Omental fat pad (tissue), 4 donors: ENCODE measurements around the gene STAM. TPM values are rescaled to one million over a fixed set of nuclear protein-coding genes. Genes with fewer than 3 reads are reported as not detected.

Experiments
- ATAC-seq: fragments of 150-250 bp; one replicate; pipeline ENCODE4 v1.9.1; 2016; ENCODE audit warnings: mild to moderate bottlenecking, moderate library complexity; ENCODE audit not compliant: low FRiP score
- DNase-seq: peaks from one replicate; pipeline ENCODE4 v3.0.0-alpha.2; 2019; ENCODE audit warnings: low spot score
- total RNA-seq, 4 donors: library from RNA; depleted of rRNA; stranded (reverse); fragments of >200 nt; gene quantifications; one replicate each; pipeline ENCODE4 v1.1.0, GENCODE V29; 2016
- TF ChIP-seq, protein P1 (sequence below), 3 donors: fragments of 450-650 bp; IDR thresholded peaks; one replicate each; pipeline ENCODE4 v1.5.1; 2016 to 2017; ENCODE audit warnings: antibody characterized with exemption in 3 of 3, mild to moderate bottlenecking in 3 of 3, moderate library complexity in 2 of 3

Gene STAM
- total RNA-seq, 4 donors from 2014 or later: 19.1 to 28.1 (median 22.1) TPM

DNA sequence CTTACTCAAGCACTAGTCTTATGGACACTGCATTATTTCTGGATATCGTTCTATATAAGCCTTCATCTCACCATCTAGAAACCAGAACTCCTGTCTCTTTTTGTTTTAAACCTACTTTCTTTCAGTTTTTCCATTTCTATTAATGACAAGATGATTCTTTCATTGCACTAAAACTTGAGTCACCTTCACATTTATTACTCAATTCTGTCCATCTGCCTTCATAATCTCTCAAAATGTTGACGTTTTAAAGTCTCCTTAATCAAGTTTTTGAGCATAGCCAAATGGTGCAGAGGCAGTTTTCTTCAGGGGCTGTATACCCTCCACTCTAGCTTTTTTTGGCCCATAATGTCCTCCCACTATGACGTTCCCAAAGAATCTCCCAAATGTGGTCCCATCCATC, 17.6 kb downstream of the STAM start:
- DNase-seq (no peak), ATAC-seq (no peak)
- TF ChIP-seq, protein P1, sequence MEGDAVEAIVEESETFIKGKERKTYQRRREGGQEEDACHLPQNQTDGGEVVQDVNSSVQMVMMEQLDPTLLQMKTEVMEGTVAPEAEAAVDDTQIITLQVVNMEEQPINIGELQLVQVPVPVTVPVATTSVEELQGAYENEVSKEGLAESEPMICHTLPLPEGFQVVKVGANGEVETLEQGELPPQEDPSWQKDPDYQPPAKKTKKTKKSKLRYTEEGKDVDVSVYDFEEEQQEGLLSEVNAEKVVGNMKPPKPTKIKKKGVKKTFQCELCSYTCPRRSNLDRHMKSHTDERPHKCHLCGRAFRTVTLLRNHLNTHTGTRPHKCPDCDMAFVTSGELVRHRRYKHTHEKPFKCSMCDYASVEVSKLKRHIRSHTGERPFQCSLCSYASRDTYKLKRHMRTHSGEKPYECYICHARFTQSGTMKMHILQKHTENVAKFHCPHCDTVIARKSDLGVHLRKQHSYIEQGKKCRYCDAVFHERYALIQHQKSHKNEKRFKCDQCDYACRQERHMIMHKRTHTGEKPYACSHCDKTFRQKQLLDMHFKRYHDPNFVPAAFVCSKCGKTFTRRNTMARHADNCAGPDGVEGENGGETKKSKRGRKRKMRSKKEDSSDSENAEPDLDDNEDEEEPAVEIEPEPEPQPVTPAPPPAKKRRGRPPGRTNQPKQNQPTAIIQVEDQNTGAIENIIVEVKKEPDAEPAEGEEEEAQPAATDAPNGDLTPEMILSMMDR (IDR thresholded peaks at IDR 0.05): no peak

DNA sequence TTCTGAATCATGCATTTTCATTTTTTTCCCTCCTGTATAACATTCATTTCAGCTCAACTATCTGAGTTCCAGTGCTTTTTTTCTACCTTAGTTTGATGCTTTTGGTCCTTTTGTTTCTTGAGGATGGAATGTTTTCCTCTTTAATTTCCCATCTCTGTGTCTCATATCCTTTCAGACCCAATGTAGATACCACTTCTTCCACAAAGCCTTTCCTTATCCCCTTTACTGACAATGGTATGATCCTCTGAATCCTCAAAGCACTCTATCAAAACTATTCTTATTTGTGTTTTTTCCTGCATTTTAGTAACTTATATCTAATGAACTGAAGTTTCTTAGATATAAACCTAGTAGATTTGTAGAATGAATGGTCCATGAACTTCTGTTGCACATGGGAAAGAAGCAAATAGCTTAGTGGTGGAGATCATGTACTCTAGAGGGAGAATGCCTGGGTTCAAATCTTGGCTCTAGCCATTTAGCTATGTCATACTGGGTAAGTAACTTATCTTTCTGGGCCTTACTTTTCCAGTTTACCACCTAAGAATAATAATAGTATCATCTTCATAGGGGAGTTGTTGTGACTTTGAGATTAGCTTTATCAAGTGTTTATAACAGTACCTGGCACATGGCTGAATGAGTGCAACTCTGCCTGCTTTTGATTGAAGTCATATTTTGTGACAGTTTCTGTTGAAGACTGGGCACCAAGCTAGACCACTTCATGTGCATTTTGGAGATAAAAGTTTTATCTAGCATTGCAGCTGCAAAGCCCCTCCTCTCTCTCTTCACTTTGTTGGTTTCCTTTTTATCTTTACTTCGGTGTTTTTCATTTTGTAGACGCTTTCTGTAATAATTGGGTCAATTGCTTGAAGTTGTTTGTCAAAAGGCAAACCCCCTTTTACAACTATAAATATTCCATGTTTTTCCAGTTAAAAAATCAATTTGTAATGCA, 18.5 kb downstream of the STAM start:
- ATAC-seq (no peak), DNase-seq (no peak)
- TF ChIP-seq, protein P1 (IDR thresholded peaks at IDR 0.05): no peak

DNA sequence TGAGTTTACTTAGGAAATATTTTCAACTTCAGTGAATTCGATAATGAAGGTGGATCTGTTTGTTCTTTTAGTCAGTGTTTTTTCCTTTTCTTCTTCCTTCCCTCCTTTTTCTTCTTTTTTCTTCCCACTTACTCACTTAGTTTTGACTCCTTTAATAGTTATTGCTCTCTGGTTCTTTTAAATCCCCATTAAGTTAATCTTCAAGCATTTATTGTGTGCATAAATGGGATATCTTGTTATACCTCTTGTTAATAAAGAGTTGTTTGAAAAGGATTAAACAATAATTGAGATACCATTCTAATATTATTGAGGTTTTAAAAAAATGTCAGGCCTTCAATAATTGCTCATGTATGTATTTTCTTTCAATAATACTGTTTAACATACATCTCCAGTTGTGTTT, 19.5 kb downstream of the STAM start:
- TF ChIP-seq, protein P1 (IDR thresholded peaks at IDR 0.05): no peak
- ATAC-seq (no peak), DNase-seq (no peak)

DNA sequence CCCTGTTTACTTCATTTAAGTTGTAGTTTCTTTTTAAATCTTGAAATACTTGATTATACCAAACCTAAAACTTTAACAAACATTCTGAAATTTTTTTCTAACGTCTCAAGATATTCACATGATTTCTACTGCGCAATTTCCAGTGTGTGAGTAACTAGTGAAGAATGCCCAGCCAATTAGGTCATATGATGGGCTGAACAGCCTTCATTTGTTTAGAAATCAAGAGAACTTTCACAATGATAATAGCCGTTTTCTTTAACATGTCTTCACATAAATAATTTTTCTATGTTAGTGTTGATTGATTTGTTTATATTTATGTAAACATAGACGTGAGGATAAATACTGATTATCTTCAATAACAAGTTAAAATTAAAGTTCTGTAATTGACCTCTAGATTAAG, 21.8 kb downstream of the STAM start:
- DNase-seq: no peak
- peak; percentile 81 for ATAC-seq

DNA sequence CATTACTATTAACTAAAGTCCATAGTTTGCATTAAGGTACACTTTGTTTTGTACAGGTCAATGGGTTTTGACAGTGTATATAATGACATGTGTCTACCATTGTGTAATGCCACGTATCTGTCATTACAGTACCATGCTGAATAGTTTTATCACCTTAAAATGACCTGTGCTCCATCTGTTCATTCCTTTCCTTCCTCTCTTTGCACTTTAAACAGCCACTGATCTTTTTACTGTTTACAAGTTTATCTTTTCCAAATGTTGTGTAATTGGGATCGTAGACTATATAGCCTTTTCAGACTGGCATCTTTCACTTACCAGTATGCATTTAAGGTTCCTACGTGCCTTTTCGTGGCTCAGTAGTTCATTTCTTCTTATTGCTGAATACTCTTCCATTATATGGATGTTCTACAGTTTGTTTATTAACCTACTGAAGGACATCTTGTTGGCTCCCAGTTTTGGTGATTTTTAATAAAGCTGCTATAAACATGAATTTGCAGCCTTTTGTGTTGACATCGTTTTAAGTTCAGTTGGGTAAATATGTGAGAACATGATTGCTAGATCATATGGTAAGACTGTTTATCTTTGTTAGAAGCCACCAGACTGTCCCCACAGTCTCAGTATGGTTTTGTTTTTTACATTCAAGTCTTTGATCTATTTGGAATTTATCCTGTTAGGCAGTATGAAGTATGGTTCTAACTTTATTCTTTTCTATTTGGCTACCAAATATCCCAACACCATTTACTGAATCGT, 24.7 kb downstream of the STAM start:
- TF ChIP-seq, protein P1 (IDR thresholded peaks at IDR 0.05): no peak
- no peak for ATAC-seq
- DNase-seq: no peak

More for the DNA sequence above, 21.8 kb downstream of the STAM start:
- TF ChIP-seq, protein P1 (IDR thresholded peaks at IDR 0.05): no peak

DNA sequence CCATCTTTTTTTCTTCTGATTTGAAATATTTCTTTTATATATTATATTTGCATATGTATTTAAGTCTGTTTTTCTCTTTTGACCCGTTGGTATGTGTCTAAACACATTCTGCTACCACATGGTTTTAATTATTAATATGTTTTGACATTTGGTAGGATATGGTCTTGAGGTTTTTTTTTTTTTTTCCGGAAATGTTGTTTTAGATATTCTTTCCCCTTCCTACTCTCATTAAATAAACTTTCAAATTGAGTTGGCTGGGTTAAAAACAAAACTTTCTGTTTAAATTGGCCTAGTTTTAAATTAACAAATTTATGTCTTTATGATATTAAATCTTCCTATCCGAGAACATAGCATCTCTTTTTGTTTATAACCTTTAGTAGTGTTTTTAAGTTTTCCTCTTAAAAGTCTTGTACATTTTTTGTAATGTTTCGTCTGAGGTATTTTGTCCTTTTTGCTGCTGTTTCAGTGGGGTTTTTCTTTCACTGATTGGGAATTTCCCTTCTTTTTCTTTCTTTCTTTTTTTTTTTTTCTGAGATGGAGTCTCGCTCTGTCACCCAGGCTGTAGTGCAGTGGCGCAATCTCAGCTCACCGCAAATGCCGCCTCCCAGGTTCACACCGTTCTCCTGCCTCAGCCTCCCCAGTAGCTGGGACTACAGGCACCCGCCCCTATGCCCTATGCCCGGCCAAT, 25.4 kb downstream of the STAM start:
- TF ChIP-seq, protein P1 (IDR thresholded peaks at IDR 0.05): no peak
- no peak for ATAC-seq
- no peak for DNase-seq
